Naive thymus-derived CD4-positive, alpha-beta T cell (primary cell): ENCODE data around the gene MYORG. TPM values are rescaled to one million over a fixed set of nuclear protein-coding genes. Genes with fewer than 3 reads are reported as not detected.
A peak's percentile ranks its signal among the peaks of the same experiment; 100 is the strongest.

ENCODE experiments used
- ATAC-seq: fragments of 150-1000 bp; cut with Tn5 transposase; 2 replicates; pipeline ENCODE4 v1.10.0; 2021; ENCODE audit warnings: mild to moderate bottlenecking, moderate library complexity
- CTCF ChIA-PET: fragments of 350-600 bp; sonication (Branson Sonifier 250); formaldehyde crosslinking; loops from one replicate; lab custom pipeline; 2021; ENCODE audit warnings: antibody characterized with exemption; lab: Charles Lee
- POLR2A ChIA-PET: fragments of 350-600 bp; sonication (Branson Sonifier 250); formaldehyde crosslinking; loops from one replicate; lab custom pipeline; 2021; ENCODE audit warnings: antibody characterized with exemption, inconsistent platforms; lab: Charles Lee
- DNase-seq, 9 donors: peaks; one replicate each; pipeline versions ENCODE4 v3.0.0 to v3.0.0-alpha.2; 2020 to 2022; ENCODE audit warnings: mixed read lengths in 1 of 9
- H3K27ac ChIP-seq: one replicate; pipeline ENCODE4 v1.7.0; 2013; ENCODE audit warnings: mild to moderate bottlenecking, low read depth, low read length, moderate library complexity
- H3K27me3 ChIP-seq, 2 donors: one replicate each; pipeline ENCODE4 v1.7.0; 2013; ENCODE audit warnings: low read length in 2 of 2, mild to moderate bottlenecking in 2 of 2, moderate library complexity in 2 of 2; ENCODE audit not compliant: control insufficient read depth in 2 of 2, insufficient read depth in 2 of 2
- H3K36me3 ChIP-seq, 3 experiments: 1 replicate in 2 of 3; 2 replicates in 1 of 3; pipeline ENCODE4 v1.7.0; 2013; ENCODE audit warnings: low read length in 3 of 3, mild to moderate bottlenecking in 3 of 3, moderate library complexity in 1 of 3; ENCODE audit not compliant: insufficient read depth in 3 of 3, control insufficient read depth in 2 of 3
- H3K4me1 ChIP-seq, 2 donors: one replicate each; pipeline ENCODE4 v1.7.0; 2013; ENCODE audit warnings: low read length in 2 of 2, mild to moderate bottlenecking in 2 of 2, moderate library complexity in 1 of 2; ENCODE audit not compliant: control insufficient read depth in 2 of 2, insufficient read depth in 2 of 2
- H3K4me3 ChIP-seq: 2 replicates; pipeline ENCODE4 v1.7.0; 2013; ENCODE audit warnings: mild to moderate bottlenecking, low read length
- H3K9me3 ChIP-seq, 3 experiments: 1 replicate in 2 of 3; 2 replicates in 1 of 3; pipeline ENCODE4 v1.7.0; 2013; ENCODE audit warnings: low read length in 3 of 3; ENCODE audit not compliant: control insufficient read depth in 2 of 3
- H3K27ac Mint-ChIP-seq, 9 donors: one replicate each; pipeline ENCODE4 v1.8.0; 2020 to 2022; ENCODE audit warnings: mixed read lengths in 9 of 9, mild to moderate bottlenecking in 8 of 9, moderate library complexity in 5 of 9, inconsistent platforms in 2 of 9
- H3K27me3 Mint-ChIP-seq, 5 donors: one replicate each; pipeline ENCODE4 v1.8.0; 2021 to 2022; ENCODE audit warnings: mixed read lengths in 5 of 5, mild to moderate bottlenecking in 1 of 5
- H3K36me3 Mint-ChIP-seq, 5 donors: one replicate each; pipeline ENCODE4 v1.8.0; 2020 to 2022; ENCODE audit warnings: mixed read lengths in 5 of 5, mild to moderate bottlenecking in 3 of 5, inconsistent platforms in 1 of 5
- H3K4me1 Mint-ChIP-seq, 7 donors: one replicate each; pipeline ENCODE4 v1.8.0; 2020 to 2022; ENCODE audit warnings: mixed read lengths in 7 of 7, mild to moderate bottlenecking in 3 of 7, inconsistent platforms in 1 of 7
- H3K4me3 Mint-ChIP-seq, 10 donors: one replicate each; pipeline ENCODE4 v1.8.0; 2020 to 2022; ENCODE audit warnings: mild to moderate bottlenecking in 10 of 10, mixed read lengths in 10 of 10, moderate library complexity in 6 of 10, inconsistent platforms in 2 of 10
- H3K9me3 Mint-ChIP-seq, 11 donors: one replicate each; pipeline ENCODE4 v1.8.0; 2020 to 2022; ENCODE audit warnings: mixed read lengths in 11 of 11, mild to moderate bottlenecking in 4 of 11, inconsistent platforms in 1 of 11, moderate library complexity in 1 of 11
- intact Hi-C, 2 donors: fragments of 100-400 bp; cut with micrococcal nuclease; formaldehyde crosslinking; loops; one replicate each; pipeline ENCODE4 v1.15.1; 2023
- polyA plus RNA-seq, 2 donors: library from polyadenylated mRNA; unstranded; fragments of 300-500 nt; fragmentation: Illumina TruSeq; gene quantifications; one replicate each; pipeline ENCODE4 v1.2.3, GENCODE V29; 2021
- total RNA-seq, 6 experiments: library from RNA in 5 of 6; stranded (reverse) in 5 of 6; gene quantifications; 1 replicate in 5 of 6; 2 replicates in 1 of 6; pipeline ENCODE4 v1.2.3 and lab custom pipeline; 2021 to 2026

Gene MYORG
- total and polyA plus RNA-seq, 7 experiments from 2014 or later: 0.28 to 1.9 (median 0.78) TPM

DNA sequence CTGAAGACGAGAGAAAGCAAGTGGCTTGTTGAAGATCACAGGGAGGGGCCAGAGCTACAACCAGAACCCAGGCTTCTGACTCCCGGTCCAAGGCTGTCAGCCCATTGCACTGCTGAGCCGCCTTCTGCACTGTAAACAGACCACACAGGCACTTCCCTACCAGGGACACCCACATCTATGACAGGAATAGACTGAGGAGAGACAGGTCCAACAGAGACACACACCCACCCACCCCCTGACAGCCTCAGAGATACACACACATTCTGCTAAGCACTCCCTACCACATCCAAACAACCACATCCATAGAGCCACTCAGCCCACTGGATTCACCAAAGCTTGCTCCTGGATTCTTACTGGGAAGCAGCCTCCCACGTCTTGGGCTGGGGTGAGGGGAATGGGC is 23.0 kb upstream of the MYORG start:
- H3K27me3 Mint-ChIP-seq: no peaks in the 10 kb centered on the region
- CTCF ChIA-PET: no interaction called here
- no peak overlapping the region for H3K27ac Mint-ChIP-seq
- intact Hi-C loops: loop anchor here in 1 of 2 donors (10.0 kb wide), 1 partner anchor 195 kb away; no protein-coding TSS in a partner anchor
- no peak overlapping the region for H3K27ac ChIP-seq
- no peaks in the 10 kb centered on the region for H3K27me3 ChIP-seq
- no peak overlapping the region for H3K4me3 ChIP-seq
- peaks cover 0 to 23% (median 4%) of the 10 kb centered on the region in 5 donors for H3K36me3 Mint-ChIP-seq
- POLR2A ChIA-PET: no interaction called here
- no peak overlapping the region for H3K4me3 Mint-ChIP-seq
- ATAC-seq (no peak), DNase-seq (no peak)
- peaks cover 0 to 35% (median 0%) of the 10 kb centered on the region in 3 experiments for H3K36me3 ChIP-seq
- peaks cover 0 to 3% (median 0%) of the 10 kb centered on the region in 7 donors for H3K4me1 Mint-ChIP-seq
- H3K9me3 ChIP-seq: no peaks in the 10 kb centered on the region
- H3K4me1 ChIP-seq: no peaks in the 10 kb centered on the region
- H3K9me3 Mint-ChIP-seq: no peaks in the 10 kb centered on the region

DNA sequence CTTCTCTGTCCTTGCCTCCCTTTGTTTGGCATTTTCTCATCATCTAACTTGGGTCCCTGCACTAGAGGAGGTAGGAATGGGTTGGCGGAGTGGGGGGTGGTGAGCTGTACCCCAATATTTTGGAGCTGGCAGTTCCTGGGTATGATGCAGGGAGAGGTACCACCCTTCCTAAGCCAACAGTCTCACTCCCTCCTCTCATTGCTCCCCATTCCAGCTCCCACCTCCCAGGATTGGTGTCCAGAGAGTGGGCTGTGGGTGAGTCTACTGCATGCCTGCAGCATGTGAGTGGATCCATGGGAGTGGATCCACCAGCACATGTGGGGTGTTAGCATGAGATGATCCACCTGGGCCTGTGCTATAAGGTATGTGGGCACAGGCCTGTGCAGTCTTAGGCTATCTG is 22.2 kb upstream of the MYORG start:
- Histone ChIP-seq H3K27me3 (no peaks in the 10 kb centered on the region), H3K27ac (no peak overlapping the region), H3K4me3 (no peak overlapping the region), H3K36me3 (peaks cover 0 to 35% (median 0%) of the 10 kb centered on the region in 3 experiments), H3K9me3 (no peaks in the 10 kb centered on the region), H3K4me1 (no peaks in the 10 kb centered on the region)
- Mint-ChIP-seq H3K36me3 (peaks cover 0 to 21% (median 4%) of the 10 kb centered on the region in 5 donors), H3K27me3 (peaks cover 0 to 3% (median 0%) of the 10 kb centered on the region in 5 donors), H3K4me1 (peaks cover 0 to 3% (median 0%) of the 10 kb centered on the region in 7 donors), H3K4me3 (no peak overlapping the region), H3K9me3 (no peaks in the 10 kb centered on the region), H3K27ac (no peak overlapping the region)
- POLR2A ChIA-PET: no interaction called here
- no peak for ATAC-seq
- DNase-seq: no peak
- CTCF ChIA-PET: no interaction called here
- intact Hi-C loops: no loop called here

GRCh38 chr9:34396276-34397214 is 19.8 kb upstream of the MYORG start:
- H3K27me3 ChIP-seq: no peaks in the 10 kb centered on the region
- Mint-ChIP-seq H3K4me3 (no peak overlapping the region), H3K9me3 (no peaks in the 10 kb centered on the region), H3K36me3 (peaks cover 0 to 13% (median 0%) of the 10 kb centered on the region in 5 donors), H3K4me1 (no peaks in the 10 kb centered on the region), H3K27ac (no peak overlapping the region), H3K27me3 (peaks cover 0 to 15% (median 0%) of the 10 kb centered on the region in 5 donors)
- ChIA-PET CTCF (no interaction called here), POLR2A (no interaction called here)
- no peak overlapping the region for H3K27ac ChIP-seq
- intact Hi-C loops: no loop called here
- ATAC-seq (no peak), DNase-seq (no peak)
- peaks cover 0 to 19% (median 0%) of the 10 kb centered on the region in 3 experiments for H3K36me3 ChIP-seq
- no peaks in the 10 kb centered on the region for H3K9me3 ChIP-seq
- H3K4me3 ChIP-seq: no peak overlapping the region
- H3K4me1 ChIP-seq: no peaks in the 10 kb centered on the region

- POLR2A ChIA-PET: no interaction called here
Measured at GRCh38 chr9:34392511-34392910, 15.8 kb upstream of the MYORG start.

DNA sequence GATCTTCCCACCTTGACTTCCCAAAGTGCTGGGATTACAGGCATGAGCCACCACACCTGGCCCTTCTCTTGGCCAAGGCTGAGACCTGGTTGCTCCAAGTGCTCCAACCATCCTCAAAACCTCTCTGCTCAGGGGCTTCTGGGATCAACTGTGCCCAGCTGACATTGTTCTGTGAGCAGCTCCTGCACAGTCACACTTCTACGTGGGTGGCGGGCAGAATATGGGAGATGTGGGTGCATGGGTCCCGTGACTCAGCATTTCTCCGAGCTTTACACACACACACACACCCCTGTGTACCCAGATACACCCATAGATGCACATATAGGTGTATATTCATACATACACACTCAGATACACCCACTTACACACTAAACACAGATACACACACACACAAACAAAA is 10.5 kb upstream of the MYORG start:
- Mint-ChIP-seq H3K36me3 (peaks cover 0 to 4% (median 3%) of the 10 kb centered on the region in 5 donors), H3K27ac (no peak overlapping the region), H3K4me3 (no peak overlapping the region), H3K27me3 (peaks cover 0 to 20% (median 6%) of the 10 kb centered on the region in 5 donors), H3K9me3 (peaks cover 0 to 2% (median 0%) of the 10 kb centered on the region in 11 donors), H3K4me1 (peaks cover 0 to 5% (median 0%) of the 10 kb centered on the region in 7 donors)
- H3K27ac ChIP-seq: no peak overlapping the region
- H3K27me3 ChIP-seq: no peaks in the 10 kb centered on the region
- CTCF ChIA-PET: no interaction called here
- DNase-seq (peak in 1 of 9 donors; percentile 8), ATAC-seq (no peak)
- POLR2A ChIA-PET: no interaction called here
- H3K36me3 ChIP-seq: no peaks in the 10 kb centered on the region
- intact Hi-C loops: no loop called here
- H3K4me1 ChIP-seq: no peaks in the 10 kb centered on the region
- no peaks in the 10 kb centered on the region for H3K9me3 ChIP-seq
- no peak overlapping the region for H3K4me3 ChIP-seq

More at GRCh38 chr9:34392511-34392910, 15.8 kb upstream of the MYORG start:
- Mint-ChIP-seq H3K4me1 (no peaks in the 10 kb centered on the region), H3K36me3 (peaks cover 0 to 4% (median 3%) of the 10 kb centered on the region in 5 donors), H3K4me3 (no peak overlapping the region), H3K27me3 (peaks cover 0 to 23% (median 6%) of the 10 kb centered on the region in 5 donors), H3K27ac (no peak overlapping the region), H3K9me3 (no peaks in the 10 kb centered on the region)
- DNase-seq (no peak), ATAC-seq (no peak)
- H3K9me3 ChIP-seq: no peaks in the 10 kb centered on the region
- no peaks in the 10 kb centered on the region for H3K4me1 ChIP-seq
- H3K36me3 ChIP-seq: no peaks in the 10 kb centered on the region
- H3K27ac ChIP-seq: no peak overlapping the region
- H3K4me3 ChIP-seq: no peak overlapping the region
- CTCF ChIA-PET: no interaction called here
- intact Hi-C loops: no loop called here
- no peaks in the 10 kb centered on the region for H3K27me3 ChIP-seq

DNA sequence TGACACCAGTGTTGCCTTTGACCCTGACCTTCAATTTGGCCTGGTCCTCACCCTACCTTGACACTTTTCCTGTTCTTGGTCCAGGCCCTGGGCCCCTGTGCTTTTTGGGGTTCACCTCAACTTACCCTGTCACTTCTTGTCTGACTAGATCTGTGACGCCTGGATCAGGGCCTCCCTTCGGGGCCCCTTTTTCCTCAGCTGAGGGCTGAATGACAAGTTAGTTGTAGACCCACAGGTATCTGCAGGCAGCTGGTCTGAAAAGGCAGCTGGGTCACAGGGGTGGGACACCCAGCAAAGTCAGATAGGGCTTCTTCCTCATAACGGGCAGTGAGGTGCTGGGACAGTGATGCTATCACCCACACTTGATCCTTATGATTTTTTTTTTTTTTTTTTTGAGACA is 10.0 kb upstream of the MYORG start:
- H3K4me3 Mint-ChIP-seq: no peak overlapping the region
- ChIA-PET POLR2A (interaction anchor here (0.6 kb wide), 1 partner anchor 217 kb away, joined by 3 read pairs; no protein-coding TSS in a partner anchor), CTCF (no interaction called here)

More for the DNA sequence above, 10.0 kb upstream of the MYORG start:
- Mint-ChIP-seq H3K36me3 (peaks cover 0 to 4% (median 3%) of the 10 kb centered on the region in 5 donors), H3K9me3 (peaks cover 0 to 2% (median 0%) of the 10 kb centered on the region in 11 donors), H3K27me3 (peaks cover 0 to 16% (median 6%) of the 10 kb centered on the region in 5 donors), H3K27ac (no peak overlapping the region), H3K4me1 (peaks cover 2 to 8% (median 3%) of the 10 kb centered on the region in 7 donors)
- H3K4me3 ChIP-seq: no peak overlapping the region
- no peak overlapping the region for H3K27ac ChIP-seq
- no peaks in the 10 kb centered on the region for H3K4me1 ChIP-seq
- H3K9me3 ChIP-seq: no peaks in the 10 kb centered on the region
- ATAC-seq: no peak
- DNase-seq: peak in 1 of 9 donors; percentile 15
- no peaks in the 10 kb centered on the region for H3K27me3 ChIP-seq
- no peaks in the 10 kb centered on the region for H3K36me3 ChIP-seq
- intact Hi-C loops: no loop called here
